ENCODE data around the gene NKX1-1.
"Not testable (repeated sequence)": the region's sequence is repeated elsewhere in the genome, so short reads cannot be mapped to it uniquely, and the experiment has no call there.

Gene NKX1-1

GRCh38 chr4:1384675-1385372, 21.4 kb downstream of the NKX1-1 start:
- ATAC-seq, result no peak

- ATAC-seq, result no peak
These were observed 22.3 kb downstream of the NKX1-1 start for GRCh38 chr4:1383728-1384591.

GRCh38 chr4:1382776-1383727, 23.2 kb downstream of the NKX1-1 start:
- ATAC-seq, result no peak

- no peak for ATAC-seq
These were observed 24.2 kb downstream of the NKX1-1 start for GRCh38 chr4:1381944-1382541.

GRCh38 chr4:1381181-1381621, 25.0 kb downstream of the NKX1-1 start:
- ATAC-seq, result no peak

- ATAC-seq, result no peak
These were observed 25.7 kb downstream of the NKX1-1 start for GRCh38 chr4:1380368-1381151.

- no peak for ATAC-seq
These were observed 26.4 kb downstream of the NKX1-1 start for GRCh38 chr4:1379801-1380331.

GRCh38 chr4:1379351-1379781, 26.9 kb downstream of the NKX1-1 start:
- no peak for ATAC-seq

GRCh38 chr4:1378559-1379231, 27.5 kb downstream of the NKX1-1 start:
- ATAC-seq, result no peak

GRCh38 chr4:1377606-1378261, 28.5 kb downstream of the NKX1-1 start:
- ATAC-seq, result no peak

GRCh38 chr4:1376841-1377605, 29.2 kb downstream of the NKX1-1 start:
- no peak for ATAC-seq

GRCh38 chr4:1376391-1376840, 29.8 kb downstream of the NKX1-1 start:
- ATAC-seq, result no peak

- ATAC-seq, result no peak
These were observed 30.4 kb downstream of the NKX1-1 start for GRCh38 chr4:1375761-1376322.

GRCh38 chr4:1375051-1375721, 31.1 kb downstream of the NKX1-1 start:
- ATAC-seq, result no peak

GRCh38 chr4:1374706-1375045, 31.6 kb downstream of the NKX1-1 start:
- ATAC-seq, result no peak

- no peak for ATAC-seq
These were observed 32.1 kb downstream of the NKX1-1 start for GRCh38 chr4:1373892-1374705.

GRCh38 chr4:1372576-1372975, 33.7 kb downstream of the NKX1-1 start:
- ATAC-seq, result not testable (repeated sequence)
